Measurements from ENCODE around the gene BRCA1.
"Not testable (repeated sequence)": the region's sequence is repeated elsewhere in the genome, so short reads cannot be mapped to it uniquely, and the experiment has no call there.

The BRCA1 gene

GRCh38 chr17:43011728-43012472 lies 113.3 kb downstream of the BRCA1 start:
- DNase-seq (ENCODE audit: insufficient read length, low spot score) (no peak), FAIRE-seq (peak; percentile 57)

DNA sequence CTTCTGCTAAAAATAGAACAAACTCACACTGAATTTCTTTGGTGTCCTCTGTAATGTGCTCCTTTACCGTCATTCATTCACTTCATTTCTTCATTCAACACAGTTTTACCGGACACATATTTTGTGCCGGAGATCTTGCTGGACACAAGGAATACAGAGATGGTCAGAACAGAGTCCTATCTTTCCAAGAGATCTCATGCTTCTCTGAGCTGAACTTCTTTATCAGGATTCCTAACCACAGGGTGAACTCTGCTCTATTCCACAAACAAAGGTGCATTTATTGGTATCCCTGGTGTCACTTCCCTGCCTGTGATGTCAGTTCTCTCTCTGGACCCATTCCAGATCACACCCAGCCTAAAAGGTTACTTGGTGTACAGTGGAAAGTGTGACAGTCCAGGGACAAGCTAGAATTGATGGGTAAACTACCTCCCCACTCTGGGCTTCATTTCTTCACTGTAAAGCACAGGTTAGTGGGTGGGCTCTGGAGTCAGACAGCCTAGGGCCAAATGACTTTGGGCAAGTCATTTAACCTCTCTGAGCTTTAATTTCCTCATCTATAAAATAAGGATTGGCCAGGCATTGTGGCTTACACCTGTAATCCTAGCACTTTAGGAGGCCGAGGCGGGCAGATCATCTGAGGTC lies 114.4 kb downstream of the BRCA1 start:
- DNase-seq (ENCODE audit: insufficient read length, low spot score) (no peak), FAIRE-seq (no peak)

- DNase-seq (ENCODE audit: insufficient read length, low spot score): peak; percentile 90
- no peak for FAIRE-seq
These were observed 118.3 kb downstream of the BRCA1 start, which contains the start of gene IFI35 for GRCh38 chr17:43006639-43007551. IFI35 (plus strand) TSS chr17:43006784; CDS start chr17:43006948, 164 bp downstream.

GRCh38 chr17:43003542-43004172 lies 121.5 kb downstream of the BRCA1 start:
- FAIRE-seq: no peak

DNA sequence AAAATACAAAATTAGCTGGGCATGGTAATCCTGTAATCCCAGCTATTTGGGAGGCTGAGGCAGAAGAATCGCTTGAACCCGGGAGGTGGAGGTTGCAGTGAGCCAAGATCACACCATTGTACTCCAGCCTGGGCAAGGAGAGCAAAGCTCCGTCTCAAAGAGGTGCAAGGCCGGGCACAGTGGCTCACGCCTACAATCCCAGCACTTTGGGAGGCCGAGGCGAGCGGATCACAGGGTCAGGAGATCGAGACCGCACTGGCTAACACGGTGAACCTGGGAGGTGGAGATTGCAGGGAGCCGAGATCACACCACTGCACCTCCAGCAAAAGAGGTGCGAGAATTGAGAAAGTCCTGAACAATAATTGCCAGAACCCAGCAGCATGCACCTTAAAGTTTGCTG lies 124.3 kb downstream of the BRCA1 start:
- FAIRE-seq; DNase-seq (ENCODE audit: insufficient read length, low spot score): not testable (repeated sequence)

More at GRCh38 chr17:43003542-43004172, 121.5 kb downstream of the BRCA1 start:
- DNase-seq (ENCODE audit: insufficient read length, low spot score): no peak

DNA sequence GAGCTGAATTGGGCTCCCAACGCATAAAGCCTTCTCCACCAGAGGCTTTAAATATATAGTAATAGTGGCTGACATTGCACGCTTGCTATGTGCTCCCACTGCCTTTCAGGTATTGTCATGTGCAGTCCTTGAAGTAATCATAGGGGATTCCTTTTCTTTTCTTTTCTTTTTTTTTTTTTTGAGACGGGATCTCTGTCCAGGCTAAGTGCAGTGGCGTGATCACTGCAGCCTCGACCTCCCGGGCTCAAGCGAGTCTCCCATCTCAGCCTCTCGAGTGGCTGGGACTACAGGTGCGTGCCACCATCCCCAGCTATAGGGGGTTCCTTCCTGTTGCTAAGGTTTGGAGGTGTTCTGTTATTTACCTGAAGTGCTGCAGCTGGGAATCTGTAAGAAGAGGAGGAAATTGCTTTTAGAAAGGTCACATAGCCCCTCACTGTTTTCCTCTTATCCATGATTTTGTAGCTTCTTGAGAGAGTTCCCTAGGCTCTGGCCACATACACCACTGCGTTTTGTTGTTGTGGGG lies 126.1 kb downstream of the BRCA1 start:
- DNase-seq (ENCODE audit: insufficient read length, low spot score) (no peak), FAIRE-seq (no peak)

DNA sequence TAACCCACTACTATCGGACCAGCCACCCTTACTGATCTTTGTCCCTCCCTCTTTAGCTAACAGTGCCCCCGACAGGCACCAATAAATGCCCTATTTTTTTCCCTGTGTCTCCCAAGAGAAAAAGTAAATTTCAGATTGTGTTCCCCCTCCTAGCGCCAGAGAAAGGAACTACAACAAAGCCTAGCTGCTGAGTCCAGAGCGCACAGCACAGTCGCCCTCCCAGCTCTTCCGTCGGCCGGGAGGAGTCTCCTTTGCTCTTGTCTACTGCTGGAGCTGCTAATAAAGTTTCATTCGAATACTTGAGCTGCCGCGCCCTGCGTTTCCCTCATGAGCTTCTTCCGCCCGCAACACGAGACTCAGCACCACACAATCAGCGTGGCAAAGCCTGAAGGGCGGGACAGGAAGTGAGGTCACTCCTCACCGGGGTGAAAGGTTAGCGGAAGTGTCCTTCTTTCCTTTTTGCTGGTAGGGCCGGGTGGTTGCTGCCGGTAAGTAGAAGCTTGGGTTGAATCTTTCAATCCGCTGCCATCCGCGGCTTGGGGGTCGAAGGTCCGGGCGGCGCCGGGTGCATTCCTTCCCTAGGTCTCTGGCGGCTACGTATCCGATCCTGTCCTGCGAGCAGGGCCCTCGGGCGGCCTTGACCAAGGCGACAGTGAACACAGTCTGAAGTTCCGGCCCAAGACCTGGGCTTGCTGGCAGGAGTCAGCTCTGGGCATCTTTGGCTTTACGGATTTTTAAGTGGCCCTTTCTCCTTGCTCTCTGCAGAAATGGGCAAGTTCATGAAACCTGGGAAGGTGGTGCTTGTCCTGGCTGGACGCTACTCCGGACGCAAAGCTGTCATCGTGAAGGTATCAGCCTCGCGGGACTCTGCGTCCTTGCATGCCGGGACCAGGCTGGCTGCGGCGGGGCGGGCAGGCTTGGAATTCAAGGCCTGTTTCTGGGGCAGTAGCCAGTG lies 126.9 kb downstream of the BRCA1 start, which contains the start of gene RPL27:
RPL27 (plus strand) TSS at position 436 of the 955 bp plus-strand sequence; CDS start at position 768, 332 bp downstream.
- DNase-seq (ENCODE audit: insufficient read length, low spot score) (peak; percentile 98), FAIRE-seq (peak; percentile 98)

- DNase-seq (ENCODE audit: insufficient read length, low spot score) (no peak), FAIRE-seq (no peak)
These were observed 127.7 kb downstream of the BRCA1 start for GRCh38 chr17:42997390-42997983.

Data from HTR-8/SVneo (cell line).